H1 (cell line): ENCODE data around the gene MED16. TPM values are rescaled to one million over a fixed set of nuclear protein-coding genes. Genes with fewer than 3 reads are reported as not detected.

ENCODE experiments used
- CTCF ChIA-PET: fragments of 300-600 bp; sonication (Branson Sonifier 250); formaldehyde crosslinking; loops from one replicate; lab custom pipeline; 2021; ENCODE audit not compliant: partially characterized antibody; lab: Charles Lee
- POLR2A ChIA-PET: fragments of 300-600 bp; sonication (Branson Sonifier 250); formaldehyde crosslinking; loops from one replicate; lab custom pipeline; 2021; ENCODE audit warnings: inconsistent platforms; ENCODE audit not compliant: partially characterized antibody; lab: Charles Lee
- DNase-seq, 2 experiments: peaks; one replicate each; pipeline versions ENCODE4 v3.0.0 to v3.0.0-alpha.2; 2010 to 2022; ENCODE audit warnings: low spot score in 2 of 2, low read depth in 1 of 2, mixed read lengths in 1 of 2
- FAIRE-seq: peaks from 2 replicates; lab custom pipeline; 2011; peaks lifted over from hg19 to GRCh38; lab: Jason Lieb, UNC
- H2AFZ ChIP-seq: 2 replicates; pipeline ENCODE4 v1.8.1; 2012; ENCODE audit warnings: low read length, inconsistent platforms
- H2AK5ac ChIP-seq: 2 replicates; pipeline ENCODE4 v1.6.1; 2013; ENCODE audit warnings: low read depth, low read length
- H2BK120ac ChIP-seq: replicated peaks from 2 replicates; pipeline ENCODE3; 2013; ENCODE audit warnings: low read depth, low read length, inconsistent platforms
- H2BK12ac ChIP-seq: 2 replicates; pipeline ENCODE4 v1.6.1; 2013; ENCODE audit warnings: low read depth, low read length
- H2BK15ac ChIP-seq: 2 replicates; pipeline ENCODE4 v1.6.1; 2013; ENCODE audit warnings: low read length
- H2BK20ac ChIP-seq: 2 replicates; pipeline ENCODE4 v1.6.1; 2013; ENCODE audit warnings: low read length
- H2BK5ac ChIP-seq: 2 replicates; pipeline ENCODE4 v1.6.1; 2013; ENCODE audit warnings: low read depth, low read length
- H3K14ac ChIP-seq: 2 replicates; pipeline ENCODE4 v1.6.1; 2013; ENCODE audit warnings: inconsistent platforms; ENCODE audit not compliant: insufficient read length
- H3K18ac ChIP-seq: 2 replicates; pipeline ENCODE4 v1.6.1; 2013; ENCODE audit warnings: low read length; ENCODE audit errors: extremely low read depth
- H3K23ac ChIP-seq: 2 replicates; pipeline ENCODE4 v1.6.1; 2013; ENCODE audit warnings: inconsistent platforms; ENCODE audit not compliant: insufficient read length
- H3K23me2 ChIP-seq: 2 replicates; pipeline ENCODE4 v1.6.1; 2013; ENCODE audit warnings: low read depth, low read length
- H3K27ac ChIP-seq: 2 replicates; pipeline ENCODE4 v1.6.1; 2011; ENCODE audit warnings: low read depth, low read length, inconsistent platforms
- H3K27me3 ChIP-seq, 4 experiments: replicated peaks in 1 of 4; 1 replicate in 1 of 4; 2 replicates in 3 of 4; pipeline versions ENCODE4 v1.6.1 to v1.8.1; 2011 to 2013; ENCODE audit warnings: low read length in 3 of 4, mild to moderate bottlenecking in 3 of 4, inconsistent platforms in 2 of 4, mixed read lengths in 2 of 4, moderate library complexity in 1 of 4; ENCODE audit not compliant: control insufficient read depth in 3 of 4, insufficient read depth in 3 of 4; ENCODE audit errors: extremely low read depth in 1 of 4
- H3K36me3 ChIP-seq, 4 experiments: 2 replicates each; pipeline versions ENCODE4 v1.6.1 to v1.8.1; 2011 to 2013; ENCODE audit warnings: mild to moderate bottlenecking in 4 of 4, low read length in 3 of 4, moderate library complexity in 2 of 4, control low read depth in 1 of 4, inconsistent platforms in 1 of 4; ENCODE audit not compliant: insufficient read depth in 4 of 4, control insufficient read depth in 2 of 4
- H3K4ac ChIP-seq: replicated peaks from 2 replicates; pipeline ENCODE3; 2013; ENCODE audit warnings: low read length, low read depth, mixed read lengths, inconsistent platforms; ENCODE audit not compliant: insufficient read length
- H3K4me1 ChIP-seq, 4 experiments: replicated peaks in 1 of 4; 1 replicate in 1 of 4; 2 replicates in 3 of 4; pipeline versions ENCODE4 v1.6.1 to v1.8.1; 2011 to 2013; ENCODE audit warnings: low read length in 3 of 4, inconsistent platforms in 2 of 4, mixed read lengths in 1 of 4; ENCODE audit not compliant: insufficient read depth in 4 of 4, control insufficient read depth in 3 of 4
- H3K4me2 ChIP-seq, 2 experiments: 2 replicates each; pipeline versions ENCODE4 v1.6.1 to v1.8.1; 2011 to 2013; ENCODE audit warnings: low read depth in 2 of 2, low read length in 2 of 2, control low read depth in 1 of 2, inconsistent platforms in 1 of 2, mild to moderate bottlenecking in 1 of 2; ENCODE audit not compliant: insufficient read depth in 1 of 2
- H3K4me3 ChIP-seq, 4 experiments: fragments of 200-600, 300-600 bp in 1 of 4; sonication (generic), shearing (Covaris generic), sonication (Bioruptor Twin) in 1 of 4; 2 replicates each; pipeline versions ENCODE4 v1.5.1 to v1.8.1; 2011 to 2016; ENCODE audit warnings: low read length in 4 of 4, low read depth in 3 of 4, control low read depth in 2 of 4, inconsistent platforms in 2 of 4, mild to moderate bottlenecking in 2 of 4, mixed read lengths in 1 of 4, moderate library complexity in 1 of 4; ENCODE audit not compliant: insufficient read depth in 2 of 4; ENCODE audit errors: extremely low read depth in 1 of 4
- H3K56ac ChIP-seq: replicated peaks from 2 replicates; pipeline ENCODE3; 2013; ENCODE audit warnings: low read depth, mild to moderate bottlenecking, mixed read lengths, low read length, inconsistent platforms; ENCODE audit not compliant: insufficient read length
- H3K79me1 ChIP-seq: 2 replicates; pipeline ENCODE4 v1.6.1; 2013; ENCODE audit warnings: low read depth, low read length, control low read depth
- H3K79me2 ChIP-seq, 2 experiments: 2 replicates each; pipeline versions ENCODE4 v1.6.1 to v1.8.1; 2012 to 2013; ENCODE audit warnings: low read length in 2 of 2, mild to moderate bottlenecking in 2 of 2, inconsistent platforms in 1 of 2; ENCODE audit not compliant: insufficient read depth in 2 of 2, control insufficient read depth in 1 of 2
- H3K9ac ChIP-seq, 4 experiments: replicated peaks in 1 of 4; 1 replicate in 1 of 4; 2 replicates in 3 of 4; pipeline versions ENCODE4 v1.6.1 to v1.8.1; 2011 to 2013; ENCODE audit warnings: low read depth in 3 of 4, low read length in 3 of 4, control low read depth in 2 of 4, mild to moderate bottlenecking in 2 of 4, moderate library complexity in 2 of 4, inconsistent platforms in 1 of 4; ENCODE audit errors: extremely low read depth in 1 of 4
- H3K9me3 ChIP-seq, 2 experiments: 2 replicates each; pipeline versions ENCODE4 v1.6.1 to v1.8.1; 2012 to 2013; ENCODE audit warnings: mild to moderate bottlenecking in 2 of 2, moderate library complexity in 2 of 2, control low read depth in 1 of 2, inconsistent platforms in 1 of 2, low read depth in 1 of 2, low read length in 1 of 2, mixed read lengths in 1 of 2; ENCODE audit not compliant: insufficient read depth in 2 of 2
- H4K20me1 ChIP-seq, 2 experiments: replicated peaks in 1 of 2; 2 replicates each; pipeline versions ENCODE3 to v1.8.1; 2011 to 2013; ENCODE audit warnings: inconsistent platforms in 2 of 2, low read length in 2 of 2, mild to moderate bottlenecking in 1 of 2; ENCODE audit not compliant: insufficient read depth in 2 of 2, control insufficient read depth in 1 of 2
- H4K5ac ChIP-seq: 2 replicates; pipeline ENCODE4 v1.6.1; 2013; ENCODE audit warnings: low read length, low read depth, mixed read lengths, inconsistent platforms; ENCODE audit not compliant: insufficient read length
- H4K8ac ChIP-seq: 2 replicates; pipeline ENCODE4 v1.8.0; 2013; ENCODE audit warnings: mild to moderate bottlenecking, moderate library complexity, low read length, inconsistent platforms; ENCODE audit not compliant: insufficient read depth; ENCODE audit errors: extremely low read depth
- H4K91ac ChIP-seq: replicated peaks from 2 replicates; pipeline ENCODE3; 2013; ENCODE audit warnings: low read length, mixed read lengths, inconsistent platforms; ENCODE audit not compliant: insufficient read length
- CBX5 ChIP-seq: fragments of 300-800, 300-1000 bp; sonication (generic); IDR thresholded peaks from 2 replicates; pipeline ENCODE4 v1.7.1; 2016; ENCODE audit warnings: antibody characterized with exemption, low read length, low read depth
- RAD21 ChIP-seq, 2 experiments: IDR thresholded peaks in 1 of 2; conservative IDR thresholded peaks in 1 of 2; 2 replicates each; pipeline ENCODE4 v1.6.1; 2011; ENCODE audit warnings: low read depth in 2 of 2, low read length in 2 of 2, improper control_type of control experiment in 1 of 2, inconsistent platforms in 1 of 2, mild to moderate bottlenecking in 1 of 2, moderate library complexity in 1 of 2
- RXRA ChIP-seq: IDR thresholded peaks from 2 replicates; pipeline ENCODE4 v1.6.1; 2011; ENCODE audit warnings: low read depth, mild to moderate bottlenecking, low read length, moderate library complexity; ENCODE audit not compliant: insufficient read depth
- WGBS, 2 experiments: shearing (Covaris generic) in 1 of 2; methylation state at CpG; one replicate each; pipeline versions ENCODE4 v1.1.6 to v1.1.7; 2013 to 2015; ENCODE audit warnings: low lambda C conversion rate in 2 of 2, mixed read lengths in 2 of 2, inconsistent platforms in 1 of 2, low coverage in 1 of 2, missing lambda C conversion rate in 1 of 2; ENCODE audit not compliant: insufficient replicate concordance in 2 of 2, insufficient coverage in 1 of 2, insufficient read length in 1 of 2; ENCODE audit errors: extremely low coverage in 1 of 2, missing lambda C conversion rate in 1 of 2; 5-methylcytosine and 5-hydroxymethylcytosine counted together
- polyA plus RNA-seq, 7 experiments: library from polyadenylated mRNA; depleted of rRNA in 3 of 7; stranded (reverse) in 5 of 7; unstranded in 2 of 7; fragments of >200 nt in 5 of 7; fragments of 200-250 nt in 2 of 7; gene quantifications; 1 replicate in 5 of 7; 2 replicates in 1 of 7; 4 replicates in 1 of 7; pipeline versions ENCODE4 v1.2.1 to v1.2.3, GENCODE V29; 2011 to 2013; ENCODE audit warnings: missing spikeins in 2 of 7, mixed read lengths in 2 of 7
- total RNA-seq: library from RNA; stranded (reverse); fragmentation: NEBNext Ultra II Directional; extraction: Animal tissue kit (Norgen Biotek cat#: 25700); gene quantifications from 2 replicates; pipeline ENCODE4 v1.2.1, GENCODE V29; 2021

The MED16 gene
- total and polyA plus RNA-seq, 2 of the 8 experiments (the other 6 are each of a cell fraction or from before 2014, with no cell fraction given): 51.0 to 67.2 TPM

- Histone ChIP-seq H3K79me1 (peaks cover 14% of the 10 kb centered on the region), H3K14ac (no peak overlapping the region), H4K5ac (no peak overlapping the region), H3K4me3 (no peak overlapping the region), H3K4ac (no peak overlapping the region), H2AK5ac (no peak overlapping the region; the same call in 1 of the 2 replicates), H3K9ac (no peak overlapping the region), H4K91ac (no peak overlapping the region), H3K56ac (no peak overlapping the region), H2AFZ (no peak overlapping the region), H3K18ac (no peak overlapping the region), H3K4me2 (no peak overlapping the region), H3K27me3 (no peaks in the 10 kb centered on the region), H4K20me1 (peaks cover 7 to 36% of the 10 kb centered on the region in 2 experiments), H3K36me3 (peaks cover 3 to 13% (median 5%) of the 10 kb centered on the region in 4 experiments; a peak in 7 of 8 replicates), H4K8ac (no peak overlapping the region), H2BK120ac (no peak overlapping the region), H2BK20ac (no peak overlapping the region), H2BK5ac (0 out of 2 replicates have a peak overlapping the region, but pooled peaks have one; percentile 30), H3K23ac (no peak overlapping the region), H3K9me3 (no peaks in the 10 kb centered on the region), H3K4me1 (peaks cover 0 to 4% (median under 1%) of the 10 kb centered on the region in 4 experiments; a peak in 2 of 7 replicates), H3K27ac (no peak overlapping the region), H3K23me2 (no peaks in the 10 kb centered on the region), H2BK12ac (no peak overlapping the region), H2BK15ac (no peak overlapping the region), H3K79me2 (peaks cover 5 to 70% of the 10 kb centered on the region in 2 experiments)
- POLR2A ChIA-PET: interaction anchor here (0.6 to 2.9 kb wide), 8 partner anchors 14 to 81 kb away, joined by 3 to 8 read pairs (median 4); partner anchors contain the start of genes MED16 and WDR18
- WGBS, 2 experiments: 78% methylated on average over 21 of the region's 23 CpGs; no CpG with 5 or more reads in 1 of the 2 experiments
- no peak for FAIRE-seq
- no peak for DNase-seq
- CTCF ChIA-PET: interaction anchor here (0.6 to 2.5 kb wide), 8 partner anchors 15 to 57 kb away, joined by 3 to 15 read pairs (median 4); no protein-coding TSS in a partner anchor
- TF ChIP-seq CBX5 (no peak), RAD21 (IDR thresholded peaks at IDR 0.05 in 1 of 2, conservative IDR thresholded peaks at IDR 0.05 in 1 of 2; ENCODE audit: low read depth in 2 of 2, low read length in 2 of 2) (no peak), RXRA (no peak)
Observed at GRCh38 chr19:938233-938923, 45.4 kb upstream of the MED16 start.
